ENCODE results near the gene ICA1. TPM values are rescaled to one million over a fixed set of nuclear protein-coding genes. Genes with fewer than 3 reads are reported as not detected.

ICA1 gene
- total RNA-seq, 1 donor from 2014 or later: 13.1 TPM

GRCh38 chr7:8151161-8151725 is 110.7 kb downstream of the ICA1 start:
- peaks cover 3% of the 10 kb centered on the region for H3F3A ChIP-seq (ENCODE audit: low read depth)
- no peaks in the 10 kb centered on the region for H3K27me3 ChIP-seq
- no peak overlapping the region for H2AFZ ChIP-seq (replicated peaks)
- H3K79me2 ChIP-seq (ENCODE audit: low read depth): no peaks in the 10 kb centered on the region
- H3K4me1 ChIP-seq: peaks cover 7% of the 10 kb centered on the region
- H4K20me1 ChIP-seq (ENCODE audit: low read depth): no peaks in the 10 kb centered on the region
- Mint-ChIP-seq H3K36me3 (no peaks in the 10 kb centered on the region), H3K4me3 (no peak overlapping the region), H3K9me3 (no peaks in the 10 kb centered on the region), H3K27me3 (ENCODE audit: insufficient read depth, low read depth) (peaks cover 10% of the 10 kb centered on the region), H3K27ac (no peak overlapping the region), H3K4me1 (peaks cover 20% of the 10 kb centered on the region)
- no peak overlapping the region for H3K9ac ChIP-seq
- H3K9me3 ChIP-seq (ENCODE audit: low read depth): no peaks in the 10 kb centered on the region
- H3K36me3 ChIP-seq: no peaks in the 10 kb centered on the region
- TF ChIP-seq EZH2phosphoT487 (IDR thresholded peaks at IDR 0.05): no peak
- TF ChIP-seq EZH2 (IDR thresholded peaks at IDR 0.05): no peak
- TF ChIP-seq CTCF (IDR thresholded peaks at IDR 0.05): no peak
- H3K27ac ChIP-seq: no peak overlapping the region
- H3K4me2 ChIP-seq: no peak overlapping the region
- H3K4me3 ChIP-seq: no peak overlapping the region
- DNase-seq (ENCODE audit: low spot score): no peak

- H3K4me1 Mint-ChIP-seq: peaks cover 28% of the 10 kb centered on the region
- no peaks in the 10 kb centered on the region for H3K9me3 Mint-ChIP-seq
- Histone ChIP-seq H3K79me2 (ENCODE audit: low read depth) (no peaks in the 10 kb centered on the region), H3F3A (ENCODE audit: low read depth) (peaks cover 8% of the 10 kb centered on the region), H2AFZ (replicated peaks) (no peak overlapping the region), H3K36me3 (no peaks in the 10 kb centered on the region), H4K20me1 (ENCODE audit: low read depth) (no peaks in the 10 kb centered on the region), H3K4me2 (no peak overlapping the region), H3K27me3 (no peaks in the 10 kb centered on the region), H3K4me1 (peaks cover 13% of the 10 kb centered on the region), H3K9ac (no peak overlapping the region), H3K4me3 (no peak overlapping the region), H3K27ac (no peak overlapping the region), H3K9me3 (ENCODE audit: low read depth) (no peaks in the 10 kb centered on the region)
- H3K36me3 Mint-ChIP-seq: no peaks in the 10 kb centered on the region
- no peak for DNase-seq (ENCODE audit: low spot score)
- no peak for TF ChIP-seq CTCF (IDR thresholded peaks at IDR 0.05)
- no peak for TF ChIP-seq EZH2phosphoT487 (IDR thresholded peaks at IDR 0.05)
- TF ChIP-seq EZH2 (IDR thresholded peaks at IDR 0.05): no peak
- no peak overlapping the region for H3K4me3 Mint-ChIP-seq
- H3K27ac Mint-ChIP-seq: no peak overlapping the region
- peaks cover 10% of the 10 kb centered on the region for H3K27me3 Mint-ChIP-seq (ENCODE audit: insufficient read depth, low read depth)
Measured at GRCh38 chr7:8149222-8149621, 112.7 kb downstream of the ICA1 start.

- Mint-ChIP-seq H3K4me1 (peaks cover 28% of the 10 kb centered on the region), H3K9me3 (no peaks in the 10 kb centered on the region), H3K4me3 (no peak overlapping the region), H3K27me3 (ENCODE audit: insufficient read depth, low read depth) (peaks cover 5% of the 10 kb centered on the region), H3K36me3 (no peaks in the 10 kb centered on the region), H3K27ac (no peak overlapping the region)
- Histone ChIP-seq H3K27ac (no peak overlapping the region), H3K36me3 (no peaks in the 10 kb centered on the region), H3K79me2 (ENCODE audit: low read depth) (no peaks in the 10 kb centered on the region), H3K4me1 (peaks cover 13% of the 10 kb centered on the region), H2AFZ (replicated peaks) (no peak overlapping the region), H3K9ac (no peak overlapping the region), H3K4me3 (no peak overlapping the region), H4K20me1 (ENCODE audit: low read depth) (no peaks in the 10 kb centered on the region), H3F3A (ENCODE audit: low read depth) (peaks cover 8% of the 10 kb centered on the region), H3K9me3 (ENCODE audit: low read depth) (no peaks in the 10 kb centered on the region), H3K27me3 (no peaks in the 10 kb centered on the region), H3K4me2 (no peak overlapping the region)
- TF ChIP-seq EZH2 (IDR thresholded peaks at IDR 0.05) (no peak), EZH2phosphoT487 (IDR thresholded peaks at IDR 0.05) (no peak), CTCF (IDR thresholded peaks at IDR 0.05) (no peak)
- DNase-seq (ENCODE audit: low spot score): no peak
Measured at GRCh38 chr7:8147760-8148463, 114.1 kb downstream of the ICA1 start.

Data from neural progenitor cell (in vitro differentiated cells).